GM12891 (cell line): ENCODE data around the gene S100A12.
"Not testable (repeated sequence)": the region's sequence is repeated elsewhere in the genome, so short reads cannot be mapped to it uniquely, and the experiment has no call there.

Source experiments
- POLR2A ChIP-seq: IDR thresholded peaks from 2 replicates; pipeline ENCODE4 v1.6.1; 2011; ENCODE audit warnings: low read depth, low read length, control low read depth
- POLR2AphosphoS5 ChIP-seq: IDR thresholded peaks from 2 replicates; pipeline ENCODE4 v1.6.1; 2011; ENCODE audit warnings: low read depth, low read length, control low read depth
- TAF1 ChIP-seq: IDR thresholded peaks from 2 replicates; pipeline ENCODE4 v1.6.1; 2011; ENCODE audit warnings: low read depth, low read length, control low read depth

- TF ChIP-seq POLR2A, TAF1, POLR2AphosphoS5: not testable (repeated sequence)
These were observed 28.4 kb downstream of the S100A12 start for GRCh38 chr1:153347049-153347448.
